SK-N-SH (cell line): Measurements from ENCODE around the gene JAK1. TPM values are rescaled to one million over a fixed set of nuclear protein-coding genes. Genes with fewer than 3 reads are reported as not detected.

Experiments
- CTCF ChIA-PET: fragments of 300-600, 350-600 bp; formaldehyde crosslinking; extraction: SDS; loops from one replicate; lab custom pipeline; 2021; lab: Yijun Ruan, JAX
- POLR2A ChIA-PET: fragments of 350-600 bp; sonication (Branson Sonifier 250); formaldehyde crosslinking; extraction: SDS; loops from one replicate; lab custom pipeline; 2020; ENCODE audit warnings: antibody characterized with exemption, inconsistent platforms; lab: Yijun Ruan, JAX
- DNase-seq: peaks from one replicate; pipeline ENCODE4 v3.0.0; 2012
- H2AFZ ChIP-seq: fragments of 200-600 bp; sonication (generic); 2 replicates; pipeline ENCODE4 v1.8.1; 2016; ENCODE audit warnings: antibody characterized with exemption, mild to moderate bottlenecking, low read depth
- H3F3A ChIP-seq: fragments of 200-600 bp; sonication (generic); replicated peaks from 2 replicates; pipeline ENCODE3; 2016; ENCODE audit warnings: antibody characterized with exemption, mild to moderate bottlenecking; ENCODE audit not compliant: insufficient read depth
- H3K27ac ChIP-seq, 2 experiments: fragments of 200-500 bp in 1 of 2; fragments of 200-600 bp in 1 of 2; sonication (Bioruptor generic) in 1 of 2; sonication (generic), shearing (Covaris generic) in 1 of 2; 2 replicates each; pipeline versions ENCODE4 v1.5.1 to v1.6.1; 2014 to 2016; ENCODE audit warnings: low read depth in 2 of 2, inconsistent platforms in 1 of 2, low read length in 1 of 2, mild to moderate bottlenecking in 1 of 2, mixed read lengths in 1 of 2
- H3K27me3 ChIP-seq: fragments of 200-600 bp; sonication (generic), shearing (Covaris generic); 2 replicates; pipeline ENCODE4 v1.6.1; 2016; ENCODE audit warnings: mixed run types; ENCODE audit not compliant: insufficient read depth
- H3K36me3 ChIP-seq, 2 experiments: fragments of 200-500 bp in 1 of 2; fragments of 200-600 bp in 1 of 2; sonication (Bioruptor generic) in 1 of 2; sonication (generic) in 1 of 2; replicated peaks in 1 of 2; 2 replicates each; pipeline versions ENCODE3 to v1.5.1; 2014 to 2016; ENCODE audit warnings: low read length in 1 of 2, mild to moderate bottlenecking in 1 of 2; ENCODE audit not compliant: insufficient read depth in 2 of 2, control insufficient read depth in 1 of 2
- H3K4me1 ChIP-seq, 2 experiments: fragments of 200-500 bp in 1 of 2; fragments of 200-600 bp in 1 of 2; sonication (Bioruptor generic) in 1 of 2; sonication (generic), shearing (Covaris generic) in 1 of 2; 2 replicates each; pipeline versions ENCODE4 v1.5.1 to v1.6.1; 2014 to 2016; ENCODE audit warnings: low read depth in 1 of 2, low read length in 1 of 2, mixed run types in 1 of 2; ENCODE audit not compliant: insufficient read depth in 2 of 2, control insufficient read depth in 1 of 2
- H3K4me2 ChIP-seq: fragments of 200-600 bp; sonication (generic), shearing (Covaris generic); 2 replicates; pipeline ENCODE4 v1.6.1; 2017; ENCODE audit warnings: mixed run types
- H3K4me3 ChIP-seq, 2 experiments: fragments of 200-500 bp in 1 of 2; fragments of 200-600 bp in 1 of 2; sonication (Bioruptor generic) in 1 of 2; sonication (generic), shearing (Covaris generic) in 1 of 2; 2 replicates each; pipeline versions ENCODE4 v1.5.1 to v1.8.1; 2014 to 2016; ENCODE audit warnings: low read depth in 2 of 2, inconsistent platforms in 1 of 2, low read length in 1 of 2, mild to moderate bottlenecking in 1 of 2, mixed read lengths in 1 of 2, moderate library complexity in 1 of 2
- H3K79me2 ChIP-seq: fragments of 200-600 bp; sonication (generic); 2 replicates; pipeline ENCODE4 v1.8.1; 2017; ENCODE audit warnings: mild to moderate bottlenecking; ENCODE audit not compliant: insufficient read depth
- H3K9ac ChIP-seq: fragments of 200-600 bp; sonication (generic); 2 replicates; pipeline ENCODE4 v1.6.1; 2017; ENCODE audit warnings: mixed run types
- H3K9me2 ChIP-seq: fragments of 200-600 bp; sonication (generic); 2 replicates; pipeline ENCODE4 v1.6.1; 2017; ENCODE audit warnings: mixed run types
- H3K9me3 ChIP-seq: fragments of 200-600 bp; sonication (generic); 2 replicates; pipeline ENCODE4 v1.6.1; 2017; ENCODE audit warnings: mixed run types, mild to moderate bottlenecking, moderate library complexity
- H4K20me1 ChIP-seq: fragments of 200-600 bp; sonication (generic); 2 replicates; pipeline ENCODE4 v1.6.1; 2017; ENCODE audit warnings: mild to moderate bottlenecking, mixed run types; ENCODE audit not compliant: insufficient read depth
- ELF1 ChIP-seq: IDR thresholded peaks from 2 replicates; pipeline ENCODE4 v1.4.0; 2012
- EP300 ChIP-seq, 2 experiments: IDR thresholded peaks; 2 replicates each; pipeline versions ENCODE4 v1.4.0 to v1.6.1; 2012; ENCODE audit warnings: borderline replicate concordance in 1 of 2, low read depth in 1 of 2, low read length in 1 of 2
- FOSL2 ChIP-seq: IDR thresholded peaks from 2 replicates; pipeline ENCODE4 v1.4.0; 2012; ENCODE audit warnings: low read depth, mild to moderate bottlenecking, moderate library complexity, borderline replicate concordance
- FOXM1 ChIP-seq: IDR thresholded peaks from 2 replicates; pipeline ENCODE4 v1.4.0; 2012; ENCODE audit warnings: low read depth, mild to moderate bottlenecking
- GATA2 ChIP-seq: sonication (generic); formaldehyde crosslinking; IDR thresholded peaks from 2 replicates; pipeline ENCODE4 v1.5.0; 2020; ENCODE audit warnings: mild to moderate bottlenecking, missing genetic modification reagents
- IRF3 ChIP-seq: fragments of 150-350 bp; IDR thresholded peaks from 2 replicates; pipeline ENCODE4 v1.6.1; 2016; ENCODE audit warnings: mild to moderate bottlenecking, low read depth, low read length
- MXI1 ChIP-seq: IDR thresholded peaks from 2 replicates; pipeline ENCODE4 v1.6.1; 2012; ENCODE audit warnings: mild to moderate bottlenecking, low read depth, low read length, improper control_type of control experiment
- RAD21 ChIP-seq: IDR thresholded peaks from 2 replicates; pipeline ENCODE4 v1.6.1; 2012; ENCODE audit warnings: mild to moderate bottlenecking, low read length
- RCOR1 ChIP-seq: fragments of 150-350 bp; IDR thresholded peaks from 2 replicates; pipeline ENCODE4 v1.6.1; 2017; ENCODE audit warnings: antibody characterized with exemption, low read length
- RFX5 ChIP-seq: IDR thresholded peaks from 2 replicates; pipeline ENCODE4 v1.6.1; 2012; ENCODE audit warnings: mild to moderate bottlenecking, improper control_type of control experiment, low read length
- RXRA ChIP-seq: IDR thresholded peaks from 2 replicates; pipeline ENCODE4 v1.4.0; 2012; ENCODE audit warnings: low read depth, mild to moderate bottlenecking, borderline replicate concordance
- SMC3 ChIP-seq: IDR thresholded peaks from 2 replicates; pipeline ENCODE4 v1.6.1; 2012; ENCODE audit warnings: low read depth, low read length, improper control_type of control experiment
- TCF12 ChIP-seq: IDR thresholded peaks from 2 replicates; pipeline ENCODE4 v1.4.0; 2012
- YY1 ChIP-seq: IDR thresholded peaks from 2 replicates; pipeline ENCODE4 v1.4.0; 2012; ENCODE audit warnings: low read depth, mild to moderate bottlenecking
- ZBTB33 ChIP-seq: IDR thresholded peaks from 2 replicates; pipeline ENCODE4 v1.4.0; 2012; ENCODE audit warnings: low read depth, borderline replicate concordance
- WGBS: methylation state at CpG from one replicate; pipeline ENCODE4 v1.1.6; 2017; ENCODE audit warnings: low lambda C conversion rate; 5-methylcytosine and 5-hydroxymethylcytosine counted together
- polyA plus RNA-seq, 3 experiments: library from polyadenylated mRNA; depleted of rRNA; stranded (reverse); fragments of >200 nt; gene quantifications; 2 replicates each; pipeline ENCODE4 v1.2.3, GENCODE V29; 2012
- TF ChIP-seq, protein P1 (sequence below): fragments of 200-600 bp; sonication (generic); IDR thresholded peaks from 2 replicates; pipeline ENCODE4 v1.6.1; 2017; ENCODE audit warnings: antibody characterized with exemption, mild to moderate bottlenecking, moderate library complexity
- TF ChIP-seq, protein P2 (sequence below): IDR thresholded peaks from 2 replicates; pipeline ENCODE4; 2012
- TF ChIP-seq, protein P3 (sequence below): fragments of 150-350 bp; IDR thresholded peaks from 2 replicates; pipeline ENCODE4 v1.6.1; 2017; ENCODE audit warnings: antibody characterized with exemption, low read length, low read depth, borderline replicate concordance

Gene JAK1
- polyA plus RNA-seq, 1 of the 3 experiments (the other 2 are of a cell fraction), result 47.5 TPM

DNA sequence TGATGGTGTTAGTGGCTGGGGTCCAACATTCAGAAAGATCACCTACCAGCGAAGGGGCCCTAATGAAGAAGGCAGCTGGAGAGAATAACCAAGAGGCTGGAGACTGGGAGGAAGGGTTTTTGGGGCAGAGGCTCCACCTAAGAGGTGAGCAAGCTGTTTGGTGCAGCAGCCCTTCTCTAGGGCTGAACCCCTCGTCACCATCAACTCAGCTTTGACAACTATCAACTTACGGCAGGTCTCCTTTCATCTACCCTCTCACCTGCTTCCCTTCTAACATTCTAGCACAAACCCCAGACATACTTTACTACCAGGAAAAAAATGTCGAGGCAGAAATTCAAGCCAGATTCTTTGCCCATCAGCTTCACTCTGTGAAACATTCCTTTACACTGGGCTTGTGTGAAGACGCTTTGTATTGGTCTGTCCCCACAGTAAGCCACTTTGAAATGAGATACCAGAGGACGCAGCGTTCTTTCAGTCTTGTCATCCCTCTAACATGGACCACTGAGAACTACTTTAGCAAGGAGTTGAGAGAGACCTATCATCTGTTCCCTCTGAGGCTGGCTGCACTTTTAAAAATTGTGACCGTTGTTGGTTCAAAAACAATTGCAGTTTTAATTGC, 136.8 kb downstream of the JAK1 start:
- Histone ChIP-seq H3K9me3 (no peaks in the 10 kb centered on the region), H3K27ac (no peak overlapping the region), H3K9me2 (no peaks in the 10 kb centered on the region), H3K27me3 (no peaks in the 10 kb centered on the region), H3K4me2 (no peak overlapping the region), H3K4me3 (no peak overlapping the region), H2AFZ (no peak overlapping the region), H4K20me1 (no peaks in the 10 kb centered on the region), H3K79me2 (no peaks in the 10 kb centered on the region), H3K4me1 (no peaks in the 10 kb centered on the region; a peak in 3 of 4 replicates), H3K36me3 (peaks cover 36 to 42% of the 10 kb centered on the region in 2 experiments), H3K9ac (no peak overlapping the region), H3F3A (peaks cover 6% of the 10 kb centered on the region)
- POLR2A ChIA-PET, result no interaction called here
- CTCF ChIA-PET, result interaction anchor here (1.6 kb wide), 1 partner anchor 560 kb away, joined by 5 read pairs; no protein-coding TSS in a partner anchor
- no peak for DNase-seq
- 99% methylated on average over 8 of the region's 8 CpGs for WGBS
- TF ChIP-seq, protein P1, sequence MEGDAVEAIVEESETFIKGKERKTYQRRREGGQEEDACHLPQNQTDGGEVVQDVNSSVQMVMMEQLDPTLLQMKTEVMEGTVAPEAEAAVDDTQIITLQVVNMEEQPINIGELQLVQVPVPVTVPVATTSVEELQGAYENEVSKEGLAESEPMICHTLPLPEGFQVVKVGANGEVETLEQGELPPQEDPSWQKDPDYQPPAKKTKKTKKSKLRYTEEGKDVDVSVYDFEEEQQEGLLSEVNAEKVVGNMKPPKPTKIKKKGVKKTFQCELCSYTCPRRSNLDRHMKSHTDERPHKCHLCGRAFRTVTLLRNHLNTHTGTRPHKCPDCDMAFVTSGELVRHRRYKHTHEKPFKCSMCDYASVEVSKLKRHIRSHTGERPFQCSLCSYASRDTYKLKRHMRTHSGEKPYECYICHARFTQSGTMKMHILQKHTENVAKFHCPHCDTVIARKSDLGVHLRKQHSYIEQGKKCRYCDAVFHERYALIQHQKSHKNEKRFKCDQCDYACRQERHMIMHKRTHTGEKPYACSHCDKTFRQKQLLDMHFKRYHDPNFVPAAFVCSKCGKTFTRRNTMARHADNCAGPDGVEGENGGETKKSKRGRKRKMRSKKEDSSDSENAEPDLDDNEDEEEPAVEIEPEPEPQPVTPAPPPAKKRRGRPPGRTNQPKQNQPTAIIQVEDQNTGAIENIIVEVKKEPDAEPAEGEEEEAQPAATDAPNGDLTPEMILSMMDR, result no peak
- TF ChIP-seq FOXM1, result no peak
- no peak for TF ChIP-seq FOSL2
- no peak for TF ChIP-seq RXRA
- TF ChIP-seq, protein P2, sequence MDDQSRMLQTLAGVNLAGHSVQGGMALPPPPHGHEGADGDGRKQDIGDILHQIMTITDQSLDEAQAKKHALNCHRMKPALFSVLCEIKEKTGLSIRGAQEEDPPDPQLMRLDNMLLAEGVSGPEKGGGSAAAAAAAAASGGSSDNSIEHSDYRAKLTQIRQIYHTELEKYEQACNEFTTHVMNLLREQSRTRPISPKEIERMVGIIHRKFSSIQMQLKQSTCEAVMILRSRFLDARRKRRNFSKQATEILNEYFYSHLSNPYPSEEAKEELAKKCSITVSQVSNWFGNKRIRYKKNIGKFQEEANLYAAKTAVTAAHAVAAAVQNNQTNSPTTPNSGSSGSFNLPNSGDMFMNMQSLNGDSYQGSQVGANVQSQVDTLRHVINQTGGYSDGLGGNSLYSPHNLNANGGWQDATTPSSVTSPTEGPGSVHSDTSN, result no peak
- no peak for TF ChIP-seq RAD21
- no peak for TF ChIP-seq MXI1
- TF ChIP-seq, protein P3, sequence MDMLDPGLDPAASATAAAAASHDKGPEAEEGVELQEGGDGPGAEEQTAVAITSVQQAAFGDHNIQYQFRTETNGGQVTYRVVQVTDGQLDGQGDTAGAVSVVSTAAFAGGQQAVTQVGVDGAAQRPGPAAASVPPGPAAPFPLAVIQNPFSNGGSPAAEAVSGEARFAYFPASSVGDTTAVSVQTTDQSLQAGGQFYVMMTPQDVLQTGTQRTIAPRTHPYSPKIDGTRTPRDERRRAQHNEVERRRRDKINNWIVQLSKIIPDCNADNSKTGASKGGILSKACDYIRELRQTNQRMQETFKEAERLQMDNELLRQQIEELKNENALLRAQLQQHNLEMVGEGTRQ, result no peak
- TF ChIP-seq RCOR1, result no peak
- TF ChIP-seq GATA2 (CRISPR knock-in tag), result no peak
- TF ChIP-seq ZBTB33, result no peak
- TF ChIP-seq SMC3, result no peak
- no peak for TF ChIP-seq TCF12
- no peak for TF ChIP-seq RFX5
- no peak for TF ChIP-seq EP300 (IDR thresholded peaks at IDR 0.05; ENCODE audit: borderline replicate concordance in 1 of 2, low read depth in 1 of 2, low read length in 1 of 2)
- TF ChIP-seq YY1, result no peak
- TF ChIP-seq IRF3, result no peak
- TF ChIP-seq ELF1, result no peak
